SU-DHL-6 (cell line): ENCODE data around the gene CDSN.

Experiments used
- CTCF ChIP-seq: fragments of 200-600 bp; sonication (generic); IDR thresholded peaks from one replicate; pipeline ENCODE4 v1.5.1; 2017; ENCODE audit warnings: antibody characterized with exemption, mild to moderate bottlenecking, low read length, moderate library complexity; ENCODE audit not compliant: insufficient read depth, poor library complexity, severe bottlenecking
- EZH2phosphoT487 ChIP-seq: fragments of 200-600 bp; sonication (generic), shearing (Covaris generic); conservative IDR thresholded peaks from 2 replicates; pipeline ENCODE4 v1.6.1; 2018; ENCODE audit warnings: mild to moderate bottlenecking, antibody characterized with exemption, low read length, moderate library complexity, mixed read lengths

GRCh38 chr6:31068669-31069340 lies 51.4 kb downstream of the CDSN start:
- peak; percentile 98 for TF ChIP-seq CTCF
- no peak for TF ChIP-seq EZH2phosphoT487
